Fibroblast of upper back skin (primary cell): Measurements from ENCODE around the gene DTD1.

Source experiments
- DNase-seq: peaks from one replicate; pipeline ENCODE4 v3.0.0-alpha.2; 2013

DTD1 gene

GRCh38 chr20:18666803-18667415 lies 79.1 kb downstream of the DTD1 start:
- DNase-seq = no peak

GRCh38 chr20:18669241-18670019 lies 81.6 kb downstream of the DTD1 start:
- peak; percentile 32 for DNase-seq

GRCh38 chr20:18671203-18671710 lies 83.4 kb downstream of the DTD1 start:
- DNase-seq = no peak

- no peak for DNase-seq
Observed at GRCh38 chr20:18672834-18673233, 85.0 kb downstream of the DTD1 start.

- no peak for DNase-seq
Observed at GRCh38 chr20:18676396-18676795, 88.5 kb downstream of the DTD1 start.

- no peak for DNase-seq
Observed at GRCh38 chr20:18677126-18677525, 89.3 kb downstream of the DTD1 start.

GRCh38 chr20:18678549-18679419 lies 90.9 kb downstream of the DTD1 start:
- DNase-seq = no peak

- DNase-seq = no peak
Observed at GRCh38 chr20:18683839-18684238, 96.0 kb downstream of the DTD1 start.

- DNase-seq = no peak
Observed at GRCh38 chr20:18684775-18685174, 96.9 kb downstream of the DTD1 start.

- DNase-seq = no peak
Observed at GRCh38 chr20:18685406-18685805, 97.6 kb downstream of the DTD1 start.

- DNase-seq = no peak
Observed at GRCh38 chr20:18686696-18687095, 98.8 kb downstream of the DTD1 start.

GRCh38 chr20:18688676-18689075 lies 100.8 kb downstream of the DTD1 start:
- DNase-seq = no peak

- DNase-seq = no peak
Observed at GRCh38 chr20:18689557-18689956, 101.7 kb downstream of the DTD1 start.

- DNase-seq = no peak
Observed at GRCh38 chr20:18692447-18692846, 104.6 kb downstream of the DTD1 start.

GRCh38 chr20:18694071-18694470 lies 106.2 kb downstream of the DTD1 start:
- no peak for DNase-seq

- no peak for DNase-seq
Observed at GRCh38 chr20:18695175-18695574, 107.3 kb downstream of the DTD1 start.

- DNase-seq = no peak
Observed at GRCh38 chr20:18698735-18699380, 111.0 kb downstream of the DTD1 start.

- no peak for DNase-seq
Observed at GRCh38 chr20:18701969-18702368, 114.1 kb downstream of the DTD1 start.

GRCh38 chr20:18702736-18703135 lies 114.9 kb downstream of the DTD1 start:
- DNase-seq = peak; percentile 21

GRCh38 chr20:18705490-18705889 lies 117.6 kb downstream of the DTD1 start:
- peak; percentile 92 for DNase-seq

GRCh38 chr20:18705910-18706309 lies 118.1 kb downstream of the DTD1 start:
- peak; percentile 25 for DNase-seq

GRCh38 chr20:18712131-18712530 lies 124.3 kb downstream of the DTD1 start:
- DNase-seq = no peak

- no peak for DNase-seq
Observed at GRCh38 chr20:18712882-18713281, 125.0 kb downstream of the DTD1 start.
